Esophagus squamous epithelium (tissue), 5 donors: ENCODE results near the gene SOX12. TPM values are rescaled to one million over a fixed set of nuclear protein-coding genes. Genes with fewer than 3 reads are reported as not detected.
"Not testable (repeated sequence)": the region's sequence is repeated elsewhere in the genome, so short reads cannot be mapped to it uniquely, and the experiment has no call there.

Source experiments
- DNase-seq: peaks from one replicate; lab custom pipeline; 2025; lab: John Stamatoyannopoulos, UW
- H3K27ac ChIP-seq, 4 donors: fragments of 200-600 bp; sonication (generic); one replicate each; pipeline ENCODE4 v1.5.1; 2016 to 2019; ENCODE audit warnings: mild to moderate bottlenecking in 1 of 4
- H3K27me3 ChIP-seq, 4 donors: fragments of 200-600 bp; sonication (generic); 1 replicate in 3 of 4; 2 replicates in 1 of 4; pipeline versions ENCODE4 v1.5.1 to v1.6.0; 2017 to 2021; ENCODE audit warnings: antibody characterized with exemption in 1 of 4
- H3K36me3 ChIP-seq, 3 donors: fragments of 200-600 bp; sonication (generic); one replicate each; pipeline ENCODE4 v1.5.1; 2016 to 2019
- H3K4me1 ChIP-seq, 3 donors: fragments of 200-600 bp; sonication (generic); one replicate each; pipeline ENCODE4 v1.5.1; 2017 to 2019
- H3K4me3 ChIP-seq, 4 donors: fragments of 200-600 bp; sonication (generic); 1 replicate in 3 of 4; 2 replicates in 1 of 4; pipeline ENCODE4 v1.5.1; 2016 to 2019; ENCODE audit warnings: mild to moderate bottlenecking in 2 of 4, moderate library complexity in 1 of 4
- H3K9me3 ChIP-seq, 3 donors: fragments of 200-600 bp; sonication (generic); one replicate each; pipeline ENCODE4 v1.5.1; 2016 to 2019
- CTCF ChIP-seq, 6 experiments: fragments of 450-650 bp in 4 of 6; fragments of 200-600 bp in 2 of 6; sonication (generic) in 2 of 6; IDR thresholded peaks; one replicate each; pipeline ENCODE4 v1.5.1; 2016 to 2019; ENCODE audit warnings: antibody characterized with exemption in 6 of 6, mild to moderate bottlenecking in 4 of 6, moderate library complexity in 4 of 6
- POLR2A ChIP-seq, 4 donors: fragments of 450-650 bp; IDR thresholded peaks; one replicate each; pipeline ENCODE4 v1.6.1; 2017; ENCODE audit warnings: antibody characterized with exemption in 4 of 4, mild to moderate bottlenecking in 4 of 4, moderate library complexity in 3 of 4
- WGBS, 2 donors: methylation state at CpG; one replicate each; pipeline ENCODE4 v1.1.5; 2018; 5-methylcytosine and 5-hydroxymethylcytosine counted together
- intact Hi-C: fragments of 100-400 bp; cut with DNase I; formaldehyde crosslinking; loops from one replicate; pipeline ENCODE4 v1.15.0; 2022
- total RNA-seq, 4 donors: library from RNA; depleted of rRNA; stranded (reverse); fragments of >200 nt; gene quantifications; one replicate each; pipeline ENCODE4 v1.1.0, GENCODE V29; 2016
- donor health status: DM: yes; HTN: yes; CAD: no.

The SOX12 gene
- total RNA-seq, 4 donors from 2014 or later = 2.1 to 3.8 (median 3.3) TPM

DNA sequence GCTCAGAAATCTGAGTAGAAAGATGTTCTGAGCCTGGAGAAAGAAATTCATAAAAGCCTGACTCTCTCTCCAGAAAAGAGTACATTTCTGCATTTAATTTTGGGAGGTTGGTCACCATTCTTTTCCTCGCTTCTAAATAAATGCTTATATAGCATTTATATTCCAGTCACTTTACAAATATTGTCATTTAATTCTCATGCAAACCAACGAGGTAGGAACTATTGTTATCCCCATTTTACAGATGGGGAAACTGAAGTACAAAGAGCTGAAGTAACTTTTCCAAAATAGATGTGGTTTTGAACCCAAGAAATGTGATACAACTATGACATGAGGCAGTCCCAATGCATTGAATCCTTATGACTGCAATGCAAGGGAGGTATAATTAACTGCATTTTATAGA, 50.7 kb downstream of the SOX12 start:
- 43 to 46% methylated on average over 2 of the region's 2 CpGs for WGBS, 2 donors
- intact Hi-C loops = no loop called here
- Histone ChIP-seq H3K4me3 (no peak overlapping the region), H3K36me3 (no peaks in the 10 kb centered on the region), H3K4me1 (peaks cover 21 to 39% (median 26%) of the 10 kb centered on the region in 3 donors), H3K27ac (no peak overlapping the region), H3K9me3 (no peaks in the 10 kb centered on the region), H3K27me3 (no peaks in the 10 kb centered on the region)
- TF ChIP-seq CTCF (IDR thresholded peaks at IDR 0.05) (no peak), POLR2A (IDR thresholded peaks at IDR 0.05) (no peak)
- no peak for DNase-seq

DNA sequence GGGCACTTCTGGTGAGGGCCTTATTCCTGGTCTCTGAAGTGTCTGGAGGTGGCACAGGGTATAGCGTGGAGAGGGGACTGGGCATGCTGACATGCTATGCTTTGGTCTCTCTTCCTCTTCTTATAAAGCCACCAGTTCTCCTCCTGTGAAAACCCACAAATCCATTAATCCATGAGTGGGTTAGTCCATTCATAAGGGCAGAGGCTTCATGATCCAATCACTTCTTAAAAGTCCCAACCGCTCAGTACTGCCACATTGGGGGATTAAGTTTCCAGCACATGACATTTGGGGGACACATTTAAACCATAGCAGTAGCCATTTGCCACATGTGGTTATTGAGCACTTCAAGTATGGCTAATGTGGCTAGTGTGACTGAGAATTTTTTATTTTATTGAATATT, 51.4 kb downstream of the SOX12 start:
- intact Hi-C loops = no loop called here
- Histone ChIP-seq H3K9me3 (no peaks in the 10 kb centered on the region), H3K27ac (no peak overlapping the region), H3K4me1 (peaks cover 16 to 39% (median 22%) of the 10 kb centered on the region in 3 donors), H3K36me3 (no peaks in the 10 kb centered on the region), H3K4me3 (no peak overlapping the region), H3K27me3 (no peaks in the 10 kb centered on the region)
- WGBS, 2 donors = 64 to 96% methylated on average over 2 of the region's 2 CpGs
- no peak for TF ChIP-seq POLR2A (IDR thresholded peaks at IDR 0.05)
- no peak for DNase-seq

DNA sequence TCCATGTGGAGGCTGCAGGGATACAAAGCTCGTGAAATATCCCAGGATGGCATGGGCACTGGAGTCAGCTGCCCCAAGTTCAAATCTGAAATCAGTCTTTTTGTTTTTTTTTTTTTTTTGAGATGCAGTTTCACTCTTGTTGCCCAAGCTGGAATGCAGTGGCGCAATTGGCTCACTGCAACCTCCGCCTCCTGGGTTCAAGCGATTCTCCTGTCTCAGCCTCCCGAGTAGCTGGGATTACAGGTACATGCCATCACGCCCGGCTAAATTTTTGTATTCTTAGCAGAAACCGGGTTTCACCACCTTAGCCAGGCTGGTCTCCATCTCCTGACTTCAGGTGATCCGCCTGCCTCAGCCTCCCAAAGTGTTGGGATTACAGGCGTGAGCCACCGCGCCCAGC, 52.2 kb downstream of the SOX12 start:
- DNase-seq, intact Hi-C loops, H3K36me3 ChIP-seq, H3K9me3 ChIP-seq, H3K27ac ChIP-seq, H3K27me3 ChIP-seq, H3K4me3 ChIP-seq: not testable (repeated sequence)
- 85 to 86% methylated on average over 11 to 12 of the region's 12 CpGs for WGBS, 2 donors
- H3K4me1 ChIP-seq = peaks cover 7 to 39% (median 20%) of the 10 kb centered on the region in 3 donors

DNA sequence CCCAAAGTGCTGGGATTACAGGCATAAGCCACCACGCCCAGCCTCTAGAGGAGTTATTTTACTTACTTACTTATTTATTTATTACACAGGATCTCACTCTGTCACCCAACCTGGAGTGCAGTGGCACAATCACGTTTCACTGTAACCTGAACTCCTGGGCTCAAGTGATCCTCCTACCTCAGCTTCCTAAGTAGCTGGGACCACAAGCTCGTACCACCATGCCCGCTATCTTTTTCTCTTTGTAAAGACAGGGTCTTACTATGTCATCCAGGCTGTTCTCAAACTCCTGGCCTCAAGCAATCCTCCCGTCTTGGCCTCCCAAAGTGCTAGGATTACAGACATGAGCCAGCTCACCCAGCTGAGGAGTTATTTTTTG, 53.6 kb downstream of the SOX12 start:
- no peaks in the 10 kb centered on the region for H3K36me3 ChIP-seq
- H3K4me3 ChIP-seq = no peak overlapping the region
- intact Hi-C loops = no loop called here
- DNase-seq = no peak
- peaks cover 0 to 40% (median 12%) of the 10 kb centered on the region in 3 donors for H3K4me1 ChIP-seq
- no peaks in the 10 kb centered on the region for H3K9me3 ChIP-seq
- no peak for TF ChIP-seq POLR2A (IDR thresholded peaks at IDR 0.05)
- no peak for TF ChIP-seq CTCF (IDR thresholded peaks at IDR 0.05)
- no peaks in the 10 kb centered on the region for H3K27me3 ChIP-seq
- no peak overlapping the region for H3K27ac ChIP-seq
- 70 to 74% methylated on average over 4 to 5 of the region's 5 CpGs for WGBS, 2 donors

Other genes starting within 250 kb of the SOX12 start
- gene DEFB125, start 237.9 kb upstream of the SOX12 start, total RNA-seq = not detected
- gene DEFB126, start 183.0 kb upstream of the SOX12 start, total RNA-seq = not detected
- not detected for gene DEFB127, start 168.1 kb upstream of the SOX12 start, total RNA-seq
- not detected for gene DEFB128, start 135.8 kb upstream of the SOX12 start, total RNA-seq
- gene DEFB129, start 98.3 kb upstream of the SOX12 start, total RNA-seq = not detected
- gene DEFB132, start 67.8 kb upstream of the SOX12 start, total RNA-seq = not detected
- 1 to 10 TPM in 2 of 4 donors, under 1 TPM in 2; 0.19 to 1.1 (median 0.89) TPM for gene C20orf96, start 34.8 kb upstream of the SOX12 start, total RNA-seq
- gene ZCCHC3, start 28.0 kb upstream of the SOX12 start, total RNA-seq = 10 to 100 TPM in 1 of 4 donors, 1 to 10 TPM in 3; 6.8 to 14.1 (median 9.2) TPM
- gene NRSN2, start 21.6 kb downstream of the SOX12 start, total RNA-seq = 10 to 100 TPM in 1 of 4 donors, 1 to 10 TPM in 3; 3.7 to 13.8 (median 7.2) TPM
- gene TRIB3, start 55.2 kb downstream of the SOX12 start, total RNA-seq = 10 to 100 TPM in 3 of 4 donors, 1 to 10 TPM in 1; 6.5 to 22.0 (median 11.9) TPM
- gene RBCK1, start 82.7 kb downstream of the SOX12 start, total RNA-seq = 10 to 100 TPM; 46.9 to 79.8 (median 63.2) TPM
- 10 to 100 TPM; 18.1 to 33.2 (median 26.0) TPM for gene TBC1D20, start 137.0 kb downstream of the SOX12 start, total RNA-seq
- 10 to 100 TPM; 67.5 to 86.3 (median 78.9) TPM for gene CSNK2A1, start 218.2 kb downstream of the SOX12 start, total RNA-seq